HepG2 (cell line): ENCODE results near the gene PLK5. TPM values are rescaled to one million over a fixed set of nuclear protein-coding genes. Genes with fewer than 3 reads are reported as not detected.

ENCODE experiments used
- ESRRA ChIP-seq: sonication (generic); formaldehyde crosslinking; IDR thresholded peaks from 2 replicates; pipeline ENCODE4 v1.5.1; 2020; ENCODE audit warnings: mild to moderate bottlenecking, low read depth, missing genetic modification reagents
- FOXM1 ChIP-seq: sonication (generic); formaldehyde crosslinking; IDR thresholded peaks from 2 replicates; pipeline ENCODE4 v1.5.0; 2020; ENCODE audit warnings: missing genetic modification reagents
- GATAD1 ChIP-seq: IDR thresholded peaks from 2 replicates; pipeline ENCODE4 v1.6.1; 2016; ENCODE audit warnings: missing genetic modification reagents, missing compliant biosample characterization
- JUNB ChIP-seq: sonication (generic); formaldehyde crosslinking; IDR thresholded peaks from 2 replicates; pipeline ENCODE4 v1.8.0; 2022; ENCODE audit warnings: missing genetic modification reagents, mild to moderate bottlenecking, borderline replicate concordance
- PHF8 ChIP-seq: sonication (generic); formaldehyde crosslinking; IDR thresholded peaks from 2 replicates; pipeline ENCODE4 v1.5.0; 2020; ENCODE audit warnings: missing genetic modification reagents
- RAD21 ChIP-seq: fragments of 450-650 bp; formaldehyde crosslinking; IDR thresholded peaks from 2 replicates; pipeline ENCODE4 v1.5.0; 2020; ENCODE audit warnings: mild to moderate bottlenecking
- RBAK ChIP-seq: sonication (generic); formaldehyde crosslinking; IDR thresholded peaks from 2 replicates; pipeline ENCODE4 v1.5.1; 2020; ENCODE audit warnings: mild to moderate bottlenecking, missing genetic modification reagents
- REL ChIP-seq: sonication (generic); formaldehyde crosslinking; conservative IDR thresholded peaks from 2 replicates; pipeline ENCODE4 v1.8.0; 2022; ENCODE audit warnings: mild to moderate bottlenecking, missing genetic modification reagents, moderate library complexity
- SALL1 ChIP-seq: sonication (generic); formaldehyde crosslinking; IDR thresholded peaks from 2 replicates; pipeline ENCODE4 v1.8.0; 2022; ENCODE audit warnings: mild to moderate bottlenecking, missing genetic modification reagents
- SP140L ChIP-seq: sonication (generic); formaldehyde crosslinking; IDR thresholded peaks from 2 replicates; pipeline ENCODE4 v1.4.0; 2020; ENCODE audit warnings: missing genetic modification reagents, borderline replicate concordance
- SRY ChIP-seq: sonication (generic); formaldehyde crosslinking; IDR thresholded peaks from 2 replicates; pipeline ENCODE4 v1.8.0; 2022; ENCODE audit warnings: mild to moderate bottlenecking, missing genetic modification reagents
- TAF1 ChIP-seq: sonication (generic); formaldehyde crosslinking; IDR thresholded peaks from 2 replicates; pipeline ENCODE4 v1.4.0; 2020; ENCODE audit warnings: missing genetic modification reagents
- TBX3 ChIP-seq: fragments of 450-650 bp; IDR thresholded peaks from 2 replicates; pipeline ENCODE4 v1.6.1; 2017; ENCODE audit warnings: antibody characterized with exemption, mild to moderate bottlenecking, inconsistent platforms, borderline replicate concordance
- THRA ChIP-seq: sonication (generic); formaldehyde crosslinking; IDR thresholded peaks from 2 replicates; pipeline ENCODE4 v1.4.0; 2020; ENCODE audit warnings: missing genetic modification reagents, borderline replicate concordance
- TSC22D2 ChIP-seq: sonication (generic); formaldehyde crosslinking; IDR thresholded peaks from 2 replicates; pipeline ENCODE4 v1.5.1; 2020; ENCODE audit warnings: missing genetic modification reagents, mild to moderate bottlenecking, borderline replicate concordance
- ZHX2 ChIP-seq, 2 experiments: sonication (generic) in 1 of 2; formaldehyde crosslinking in 1 of 2; IDR thresholded peaks; 2 replicates each; pipeline versions ENCODE4 v1.6.1 to v1.9.0; 2014 to 2022; ENCODE audit warnings: antibody characterized with exemption in 1 of 2, borderline replicate concordance in 1 of 2, inconsistent platforms in 1 of 2, low read depth in 1 of 2, missing genetic modification reagents in 1 of 2
- ZMYM2 ChIP-seq: sonication (generic); formaldehyde crosslinking; IDR thresholded peaks from 2 replicates; pipeline ENCODE4 v1.8.0; 2022; ENCODE audit warnings: mild to moderate bottlenecking, missing genetic modification reagents
- ZNF430 ChIP-seq: sonication (generic); formaldehyde crosslinking; IDR thresholded peaks from 2 replicates; pipeline ENCODE4 v1.9.0; 2021; ENCODE audit warnings: mild to moderate bottlenecking, missing genetic modification reagents
- ZNF441 ChIP-seq: sonication (generic); formaldehyde crosslinking; IDR thresholded peaks from 2 replicates; pipeline ENCODE4 v1.7.0; 2021; ENCODE audit warnings: missing genetic modification reagents, borderline replicate concordance
- ZNF781 ChIP-seq: sonication (generic); formaldehyde crosslinking; IDR thresholded peaks from 2 replicates; pipeline ENCODE4 v1.5.1; 2020; ENCODE audit warnings: borderline replicate concordance, mild to moderate bottlenecking, missing genetic modification reagents; ENCODE audit errors: not compliant biosample characterization
- ZNF788 ChIP-seq: sonication (generic); formaldehyde crosslinking; IDR thresholded peaks from 2 replicates; pipeline ENCODE4 v1.5.0; 2020; ENCODE audit warnings: mild to moderate bottlenecking, missing genetic modification reagents, borderline replicate concordance
- ZNF790 ChIP-seq: sonication (generic); formaldehyde crosslinking; IDR thresholded peaks from 2 replicates; pipeline ENCODE4 v1.8.0; 2022; ENCODE audit warnings: missing genetic modification reagents, mild to moderate bottlenecking, borderline replicate concordance
- polyA plus RNA-seq, 8 experiments: library from polyadenylated mRNA; depleted of rRNA in 3 of 8; stranded (reverse) in 7 of 8; unstranded in 1 of 8; fragments of >200 nt; fragmentation: Illumina TruSeq in 4 of 8; extraction: Trizol in 4 of 8; gene quantifications; 2 replicates each; pipeline versions ENCODE4 v1.2.1 to v1.2.3, GENCODE V29; 2011 to 2016; ENCODE audit warnings: low read depth in 4 of 8, missing spikeins in 1 of 8, mixed read lengths in 1 of 8; ENCODE audit not compliant: insufficient read depth in 1 of 8
- total RNA-seq, 5 experiments: library from RNA; depleted of rRNA; stranded (reverse); fragments of >200 nt; fragmentation: Illumina TruSeq; extraction: Trizol; gene quantifications; 2 replicates each; pipeline ENCODE4 v1.2.3, GENCODE V29; 2016; ENCODE audit warnings: low read depth in 1 of 5

The PLK5 gene
- total and polyA plus RNA-seq, 2 of the 13 experiments (the other 11 are each of a cell fraction or from before 2014, with no cell fraction given), result not detected

GRCh38 chr19:1478934-1479707 lies 44.8 kb upstream of the PLK5 start, which contains the start of gene C19orf25 (continued):
- TF ChIP-seq ZHX2 (IDR thresholded peaks at IDR 0.05; ENCODE audit: low read depth) (peak; percentile 55; the same call in 1 of the 2 replicates), ZHX2 (CRISPR knock-in tag; IDR thresholded peaks at IDR 0.05; ENCODE audit: borderline replicate concordance) (no peak), ZMYM2 (peak; percentile 99), GATAD1 (CRISPR knock-in tag) (peak; percentile 88), TAF1 (CRISPR knock-in tag) (peak; percentile 71; the same call in 1 of the 2 replicates), ESRRA (peak; percentile 91), TSC22D2 (CRISPR knock-in tag) (peak; percentile 43; the same call in 1 of the 2 replicates), PHF8 (peak; percentile 71; the same call in 1 of the 2 replicates), ZNF430 (peak; percentile 84; the same call in 1 of the 2 replicates), SALL1 (CRISPR knock-in tag) (peak; percentile 43), SP140L (CRISPR knock-in tag) (0 out of 2 replicates have a peak, but pooled peaks have one; percentile 40), REL (CRISPR knock-in tag) (peak; percentile 55; the same call in 1 of the 2 replicates), ZNF441 (CRISPR knock-in tag) (peak; percentile 77; the same call in 1 of the 2 replicates), ZNF790 (CRISPR knock-in tag) (peak; percentile 28; the same call in 1 of the 2 replicates), RBAK (CRISPR knock-in tag) (no peak), ZNF788 (CRISPR knock-in tag) (peak; percentile 62; the same call in 1 of the 2 replicates), SRY (CRISPR knock-in tag) (0 out of 2 replicates have a peak, but pooled peaks have one; percentile 35), RAD21 (CRISPR knock-in tag) (peak; percentile 60), TBX3 (peak; percentile 71), JUNB (CRISPR knock-in tag) (no peak), FOXM1 (CRISPR knock-in tag) (no peak), ZNF781 (CRISPR knock-in tag) (peak; percentile 74), THRA (no peak; the same call in 1 of the 2 replicates)
